Activated T-cell treated with anti-CD3 and anti-CD28 coated beads for 24 hours (primary cell): ENCODE measurements around the gene SEC14L3.

Experiments used
- DNase-seq: peaks from one replicate; pipeline ENCODE4 v3.0.0-alpha.2; 2020; ENCODE audit warnings: low read depth

The SEC14L3 gene

GRCh38 chr22:30471616-30472318 is at the start of gene SEC14L3:
Gene SEC14L3 (minus strand): TSS chr22:30472017. CDS start chr22:30471958, 59 bp downstream.
- DNase-seq: no peak

- DNase-seq: no peak
Measured at GRCh38 chr22:30519842-30520425, 48.1 kb upstream of the SEC14L3 start.

- DNase-seq: no peak
Measured at GRCh38 chr22:30516731-30517130, 44.9 kb upstream of the SEC14L3 start.

GRCh38 chr22:30516273-30516672 is 44.5 kb upstream of the SEC14L3 start:
- DNase-seq: no peak

GRCh38 chr22:30514252-30514651 is 42.4 kb upstream of the SEC14L3 start:
- no peak for DNase-seq

GRCh38 chr22:30513462-30513861 is 41.6 kb upstream of the SEC14L3 start:
- DNase-seq: no peak

- DNase-seq: no peak
Measured at GRCh38 chr22:30511911-30512310, 40.1 kb upstream of the SEC14L3 start.

- DNase-seq: no peak
Measured at GRCh38 chr22:30511109-30511508, 39.3 kb upstream of the SEC14L3 start.

- DNase-seq: no peak
Measured at GRCh38 chr22:30508216-30508615, 36.4 kb upstream of the SEC14L3 start.

GRCh38 chr22:30507670-30508069 is 35.9 kb upstream of the SEC14L3 start:
- DNase-seq: no peak

GRCh38 chr22:30506507-30506968 is 34.7 kb upstream of the SEC14L3 start:
- no peak for DNase-seq

- DNase-seq: no peak
Measured at GRCh38 chr22:30503551-30503950, 31.7 kb upstream of the SEC14L3 start.

- DNase-seq: no peak
Measured at GRCh38 chr22:30502911-30503310, 31.1 kb upstream of the SEC14L3 start.

GRCh38 chr22:30502153-30502552 is 30.3 kb upstream of the SEC14L3 start:
- no peak for DNase-seq

- DNase-seq: no peak
Measured at GRCh38 chr22:30500628-30501027, 28.8 kb upstream of the SEC14L3 start.

- DNase-seq: no peak
Measured at GRCh38 chr22:30497466-30498150, 25.8 kb upstream of the SEC14L3 start.

- no peak for DNase-seq
Measured at GRCh38 chr22:30495041-30495784, 23.4 kb upstream of the SEC14L3 start.

- no peak for DNase-seq
Measured at GRCh38 chr22:30492144-30492543, 20.3 kb upstream of the SEC14L3 start.

GRCh38 chr22:30491381-30491780 is 19.6 kb upstream of the SEC14L3 start:
- DNase-seq: no peak

- DNase-seq: no peak
Measured at GRCh38 chr22:30490399-30490798, 18.6 kb upstream of the SEC14L3 start.

GRCh38 chr22:30488121-30488520 is 16.3 kb upstream of the SEC14L3 start:
- DNase-seq: no peak

- DNase-seq: no peak
Measured at GRCh38 chr22:30486661-30487115, 14.9 kb upstream of the SEC14L3 start.
